H1 (cell line): Measurements from ENCODE around the gene WNT11. TPM values are rescaled to one million over a fixed set of nuclear protein-coding genes. Genes with fewer than 3 reads are reported as not detected.

Source experiments
- CEBPB ChIP-seq: IDR thresholded peaks from 2 replicates; pipeline ENCODE4 v1.6.1; 2012; ENCODE audit warnings: low read depth, low read length
- EP300 ChIP-seq, 2 experiments: IDR thresholded peaks; 1 replicate in 1 of 2; 2 replicates in 1 of 2; pipeline ENCODE4 v1.6.1; 2011 to 2012; ENCODE audit warnings: low read depth in 2 of 2, low read length in 2 of 2, mild to moderate bottlenecking in 2 of 2, borderline replicate concordance in 1 of 2, inconsistent platforms in 1 of 2, moderate library complexity in 1 of 2
- NANOG ChIP-seq: IDR thresholded peaks from 2 replicates; pipeline ENCODE4 v1.6.1; 2011; ENCODE audit warnings: low read length, low read depth, mild to moderate bottlenecking, inconsistent platforms; ENCODE audit not compliant: insufficient read depth, poor library complexity, severe bottlenecking
- POLR2AphosphoS5 ChIP-seq: IDR thresholded peaks from 2 replicates; pipeline ENCODE4 v1.6.1; 2011; ENCODE audit warnings: low read depth, low read length
- RAD21 ChIP-seq, 2 experiments: IDR thresholded peaks in 1 of 2; conservative IDR thresholded peaks in 1 of 2; 2 replicates each; pipeline ENCODE4 v1.6.1; 2011; ENCODE audit warnings: low read depth in 2 of 2, low read length in 2 of 2, improper control_type of control experiment in 1 of 2, inconsistent platforms in 1 of 2, mild to moderate bottlenecking in 1 of 2, moderate library complexity in 1 of 2
- polyA plus RNA-seq, 7 experiments: library from polyadenylated mRNA; depleted of rRNA in 3 of 7; stranded (reverse) in 5 of 7; unstranded in 2 of 7; fragments of >200 nt in 5 of 7; fragments of 200-250 nt in 2 of 7; gene quantifications; 1 replicate in 5 of 7; 2 replicates in 1 of 7; 4 replicates in 1 of 7; pipeline versions ENCODE4 v1.2.1 to v1.2.3, GENCODE V29; 2011 to 2013; ENCODE audit warnings: missing spikeins in 2 of 7, mixed read lengths in 2 of 7
- total RNA-seq: library from RNA; stranded (reverse); fragmentation: NEBNext Ultra II Directional; extraction: Animal tissue kit (Norgen Biotek cat#: 25700); gene quantifications from 2 replicates; pipeline ENCODE4 v1.2.1, GENCODE V29; 2021

Gene WNT11
- total and polyA plus RNA-seq, 2 of the 8 experiments (the other 6 are each of a cell fraction or from before 2014, with no cell fraction given) = 0.11 to 0.45 TPM

DNA sequence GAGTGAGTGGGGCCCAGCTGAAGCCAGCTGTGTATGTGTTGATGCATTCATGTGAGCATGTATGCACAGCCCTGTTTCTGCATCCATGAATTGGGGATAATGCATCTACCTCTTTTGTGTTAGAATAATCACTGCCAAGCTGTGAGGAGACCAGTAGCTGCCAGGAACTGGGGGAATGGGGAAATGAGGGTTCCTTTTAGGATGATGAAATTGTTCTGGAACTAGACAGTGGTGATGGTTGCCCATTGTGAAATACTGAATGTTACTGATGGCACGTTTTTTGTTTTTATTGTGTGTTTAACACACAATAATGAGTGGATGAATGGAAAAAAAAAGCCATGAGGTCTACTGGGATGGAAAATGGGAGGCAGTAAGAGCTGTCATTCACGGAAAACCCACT, 45.3 kb upstream of the WNT11 start (continued):
- TF ChIP-seq RAD21 (IDR thresholded peaks at IDR 0.05 in 1 of 2, conservative IDR thresholded peaks at IDR 0.05 in 1 of 2; ENCODE audit: low read depth in 2 of 2, low read length in 2 of 2) (no peak), NANOG (no peak), EP300 (IDR thresholded peaks at IDR 0.05; ENCODE audit: borderline replicate concordance in 1 of 2, low read depth in 2 of 2, low read length in 2 of 2) (no peak), POLR2AphosphoS5 (no peak), CEBPB (no peak)
